ENCODE measurements around the gene ABI3.
A peak's percentile ranks its signal among the peaks of the same experiment; 100 is the strongest.
"Not testable (repeated sequence)": the region's sequence is repeated elsewhere in the genome, so short reads cannot be mapped to it uniquely, and the experiment has no call there.

The ABI3 gene

GRCh38 chr17:49210158-49211029 is at the start of gene ABI3, which contains the start of gene GNGT2:
ABI3 (plus strand) TSS chr17:49210707; CDS start chr17:49210725, 18 bp downstream.
GNGT2 (minus strand) TSS chr17:49210574; CDS start chr17:49207422, 3,152 bp downstream.
- DNase-seq (ENCODE audit: low spot score) = peak; percentile 69
- Mint-ChIP-seq H3K27ac (peak within 1 kb of the TSS; percentile 87), H3K4me3 (peak within 1 kb of the TSS; percentile 95), H3K36me3 (ENCODE audit: low read depth) (peaks cover 26% of the 10 kb centered on the region), H3K27me3 (ENCODE audit: low read depth) (no peaks in the 10 kb centered on the region), H3K9me3 (no peaks in the 10 kb centered on the region), H3K4me1 (ENCODE audit: low read depth) (peaks cover 55% of the 10 kb centered on the region)

- Mint-ChIP-seq H3K36me3 (ENCODE audit: low read depth) (no peaks in the 10 kb centered on the region), H3K4me3 (no peak overlapping the region), H3K27me3 (ENCODE audit: low read depth) (peaks cover 29% of the 10 kb centered on the region), H3K27ac (no peak overlapping the region), H3K9me3 (no peaks in the 10 kb centered on the region), H3K4me1 (ENCODE audit: low read depth) (no peaks in the 10 kb centered on the region)
- DNase-seq (ENCODE audit: low spot score) = no peak
Measured at GRCh38 chr17:49162866-49163265, 47.6 kb upstream of the ABI3 start.

- Mint-ChIP-seq H3K27me3 (ENCODE audit: low read depth) (peaks cover 28% of the 10 kb centered on the region), H3K9me3 (no peaks in the 10 kb centered on the region), H3K27ac (no peak overlapping the region), H3K4me3 (no peak overlapping the region), H3K4me1 (ENCODE audit: low read depth) (no peaks in the 10 kb centered on the region), H3K36me3 (ENCODE audit: low read depth) (no peaks in the 10 kb centered on the region)
- DNase-seq (ENCODE audit: low spot score) = no peak
Measured at GRCh38 chr17:49165143-49165542, 45.4 kb upstream of the ABI3 start.

DNA sequence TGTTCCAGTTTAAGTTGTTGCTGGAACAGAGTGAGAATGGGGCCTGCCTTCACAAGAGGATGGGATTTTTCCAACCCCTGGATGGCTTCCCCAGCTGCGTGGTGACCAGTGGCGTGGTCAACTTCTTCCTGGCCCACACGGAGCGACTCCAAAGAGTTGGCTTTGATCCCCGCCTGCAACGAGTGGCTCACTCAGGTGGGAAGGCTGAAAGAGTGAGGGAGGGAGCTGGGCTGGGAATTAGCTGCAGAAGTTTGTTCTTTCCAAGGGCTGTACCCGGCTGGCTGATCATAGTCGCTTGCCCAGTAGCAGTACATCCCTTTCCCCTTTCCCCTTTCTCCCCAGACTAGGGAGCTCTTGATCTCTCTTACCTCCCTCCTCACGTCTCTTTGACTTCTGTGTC is 41.8 kb upstream of the ABI3 start:
- Mint-ChIP-seq H3K27me3 (ENCODE audit: low read depth) (peaks cover 36% of the 10 kb centered on the region), H3K4me3 (no peak overlapping the region)
- DNase-seq (ENCODE audit: low spot score) = no peak

GRCh38 chr17:49170216-49170615 is 40.3 kb upstream of the ABI3 start:
- Mint-ChIP-seq H3K36me3 (ENCODE audit: low read depth) (no peaks in the 10 kb centered on the region), H3K27ac (no peak overlapping the region), H3K4me1 (ENCODE audit: low read depth) (no peaks in the 10 kb centered on the region), H3K4me3 (no peak overlapping the region), H3K27me3 (ENCODE audit: low read depth) (peaks cover 36% of the 10 kb centered on the region), H3K9me3 (peaks cover 13% of the 10 kb centered on the region)
- DNase-seq (ENCODE audit: low spot score) = no peak

More for the DNA sequence above, 41.8 kb upstream of the ABI3 start:
- Mint-ChIP-seq H3K4me1 (ENCODE audit: low read depth) (no peaks in the 10 kb centered on the region), H3K36me3 (ENCODE audit: low read depth) (no peaks in the 10 kb centered on the region), H3K9me3 (peaks cover 1% of the 10 kb centered on the region), H3K27ac (no peak overlapping the region)

DNA sequence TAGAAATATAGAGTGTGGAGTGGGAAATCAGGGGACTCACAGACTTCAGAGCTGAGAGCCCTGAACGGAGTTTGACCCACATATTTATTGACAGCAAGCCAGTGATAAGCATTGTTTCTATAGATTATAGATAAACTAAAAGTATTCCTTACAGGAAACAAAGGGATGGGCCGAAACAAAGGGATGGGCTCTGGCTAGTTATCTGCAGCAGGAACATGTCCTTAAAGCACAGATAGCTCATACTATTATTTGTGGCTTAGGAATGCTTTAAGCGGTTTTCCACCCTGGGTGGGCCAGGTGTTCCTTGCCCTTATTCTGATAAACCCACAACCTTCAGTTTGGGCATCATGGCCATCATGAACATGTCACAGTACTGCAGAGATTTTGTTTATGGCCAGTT is 39.8 kb upstream of the ABI3 start:
- not testable (repeated sequence) for H3K27ac Mint-ChIP-seq; H3K4me1 Mint-ChIP-seq (ENCODE audit: low read depth); DNase-seq (ENCODE audit: low spot score); H3K4me3 Mint-ChIP-seq; H3K36me3 Mint-ChIP-seq (ENCODE audit: low read depth)
- H3K9me3 Mint-ChIP-seq = peaks cover 18% of the 10 kb centered on the region
- peaks cover 34% of the 10 kb centered on the region for H3K27me3 Mint-ChIP-seq (ENCODE audit: low read depth)

- peaks cover 33% of the 10 kb centered on the region for H3K9me3 Mint-ChIP-seq
- DNase-seq (ENCODE audit: low spot score); H3K4me1 Mint-ChIP-seq (ENCODE audit: low read depth); H3K4me3 Mint-ChIP-seq; H3K36me3 Mint-ChIP-seq (ENCODE audit: low read depth); H3K27ac Mint-ChIP-seq: not testable (repeated sequence)
- peaks cover 17% of the 10 kb centered on the region for H3K27me3 Mint-ChIP-seq (ENCODE audit: low read depth)
Measured at GRCh38 chr17:49175978-49176377, 34.5 kb upstream of the ABI3 start.

DNA sequence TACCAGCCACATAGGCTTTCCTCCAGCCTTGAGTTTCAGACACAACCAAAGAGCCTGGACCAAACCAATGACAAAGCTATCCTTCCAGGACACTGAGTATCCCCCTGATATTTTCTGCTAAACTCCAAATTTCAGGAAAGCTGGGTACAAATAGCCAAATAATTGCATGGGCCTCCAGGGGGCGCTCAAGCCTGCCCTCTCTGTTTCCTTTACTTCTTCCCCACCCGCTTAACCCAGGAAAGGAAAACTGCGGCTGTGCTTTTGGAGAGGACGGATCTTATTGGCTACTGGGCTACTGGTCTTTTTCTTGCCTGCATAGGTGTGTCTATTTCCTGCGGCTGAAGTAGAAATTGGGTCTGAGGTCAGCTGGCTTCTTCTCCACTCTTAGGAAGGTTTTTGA is 30.2 kb upstream of the ABI3 start:
- peaks cover 36% of the 10 kb centered on the region for H3K9me3 Mint-ChIP-seq
- peaks cover 3% of the 10 kb centered on the region for H3K36me3 Mint-ChIP-seq (ENCODE audit: low read depth)
- H3K4me3 Mint-ChIP-seq = no peak overlapping the region
- H3K4me1 Mint-ChIP-seq (ENCODE audit: low read depth) = peaks cover 3% of the 10 kb centered on the region
- H3K27ac Mint-ChIP-seq = no peak overlapping the region
- DNase-seq (ENCODE audit: low spot score) = peak; percentile 40
- peaks cover 3% of the 10 kb centered on the region for H3K27me3 Mint-ChIP-seq (ENCODE audit: low read depth)

DNA sequence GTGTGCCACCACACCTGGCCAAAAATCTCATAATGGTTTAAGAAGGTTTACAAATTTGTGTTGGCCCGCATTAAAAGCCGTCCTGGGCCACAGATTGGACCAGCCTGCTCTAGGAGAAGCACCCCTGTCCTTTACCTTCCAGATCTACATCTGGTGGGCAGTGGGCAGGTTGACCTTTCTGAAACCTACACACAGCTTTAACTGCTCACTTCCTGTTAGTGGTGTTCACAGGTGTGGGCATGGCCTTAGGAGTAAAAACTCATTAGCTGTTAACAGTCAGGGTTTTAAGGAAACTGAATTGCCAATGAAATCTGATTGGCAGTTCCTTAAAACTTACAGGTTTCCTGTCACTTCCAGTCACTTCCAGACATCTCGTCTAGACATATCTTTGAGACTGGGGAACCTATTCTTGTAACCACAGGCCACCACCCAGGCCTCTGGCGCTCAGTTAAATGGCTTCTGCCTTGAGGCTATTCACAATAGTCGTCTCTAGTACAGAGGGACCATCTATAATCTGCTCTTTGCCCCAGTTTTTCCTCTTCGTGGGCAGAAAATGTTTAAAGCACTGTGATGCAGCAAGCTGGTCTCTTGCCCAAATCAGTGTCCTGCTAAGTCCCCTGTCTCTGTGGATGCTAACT is 29.4 kb upstream of the ABI3 start:
- no peak overlapping the region for H3K27ac Mint-ChIP-seq
- H3K9me3 Mint-ChIP-seq = peaks cover 37% of the 10 kb centered on the region
- peaks cover 3% of the 10 kb centered on the region for H3K4me1 Mint-ChIP-seq (ENCODE audit: low read depth)
- no peak for DNase-seq (ENCODE audit: low spot score)
- H3K4me3 Mint-ChIP-seq = no peak overlapping the region
- H3K36me3 Mint-ChIP-seq (ENCODE audit: low read depth) = peaks cover 7% of the 10 kb centered on the region
- H3K27me3 Mint-ChIP-seq (ENCODE audit: low read depth) = peaks cover 3% of the 10 kb centered on the region

DNA sequence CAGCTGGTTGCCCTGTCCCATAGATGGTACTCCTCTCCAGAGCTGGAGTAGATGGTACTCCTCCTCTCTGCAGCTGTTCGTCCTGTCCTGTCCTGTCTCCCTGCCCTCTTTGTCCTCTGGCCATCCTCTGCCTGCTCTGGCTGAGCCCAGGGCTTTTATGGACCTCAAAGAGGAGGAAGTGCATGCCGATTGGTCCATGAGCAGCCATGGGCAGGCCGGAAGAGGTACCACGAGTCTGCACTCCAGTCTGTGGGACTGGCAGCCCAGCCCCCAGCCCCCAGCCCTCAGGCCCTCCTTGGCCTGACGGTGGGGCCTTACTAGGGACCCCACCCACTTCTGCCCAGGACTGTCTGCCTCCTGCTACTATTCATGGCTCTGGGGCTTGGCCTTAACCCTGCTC is 27.2 kb upstream of the ABI3 start:
- Mint-ChIP-seq H3K27ac (no peak overlapping the region), H3K4me3 (no peak overlapping the region)

GRCh38 chr17:49183801-49184200 is 26.7 kb upstream of the ABI3 start:
- Mint-ChIP-seq H3K4me1 (ENCODE audit: low read depth) (peaks cover 3% of the 10 kb centered on the region), H3K27ac (no peak overlapping the region), H3K36me3 (ENCODE audit: low read depth) (peaks cover 9% of the 10 kb centered on the region), H3K27me3 (ENCODE audit: low read depth) (peaks cover 2% of the 10 kb centered on the region), H3K4me3 (no peak overlapping the region), H3K9me3 (peaks cover 27% of the 10 kb centered on the region)
- DNase-seq (ENCODE audit: low spot score) = no peak

More for the DNA sequence above, 27.2 kb upstream of the ABI3 start:
- Mint-ChIP-seq H3K9me3 (peaks cover 27% of the 10 kb centered on the region), H3K36me3 (ENCODE audit: low read depth) (peaks cover 9% of the 10 kb centered on the region), H3K4me1 (ENCODE audit: low read depth) (peaks cover 3% of the 10 kb centered on the region), H3K27me3 (ENCODE audit: low read depth) (peaks cover 3% of the 10 kb centered on the region)
- no peak for DNase-seq (ENCODE audit: low spot score)

GRCh38 chr17:49184522-49184921 is 26.0 kb upstream of the ABI3 start:
- not testable (repeated sequence) for H3K27me3 Mint-ChIP-seq (ENCODE audit: low read depth); H3K4me3 Mint-ChIP-seq; H3K27ac Mint-ChIP-seq; H3K36me3 Mint-ChIP-seq (ENCODE audit: low read depth); H3K4me1 Mint-ChIP-seq (ENCODE audit: low read depth); DNase-seq (ENCODE audit: low spot score)
- H3K9me3 Mint-ChIP-seq = peaks cover 27% of the 10 kb centered on the region

- not testable (repeated sequence) for H3K4me1 Mint-ChIP-seq (ENCODE audit: low read depth); DNase-seq (ENCODE audit: low spot score); H3K36me3 Mint-ChIP-seq (ENCODE audit: low read depth); H3K27me3 Mint-ChIP-seq (ENCODE audit: low read depth); H3K4me3 Mint-ChIP-seq; H3K27ac Mint-ChIP-seq
- H3K9me3 Mint-ChIP-seq = peaks cover 27% of the 10 kb centered on the region
Measured at GRCh38 chr17:49185381-49185780, 25.1 kb upstream of the ABI3 start.

- peaks cover under 1% of the 10 kb centered on the region for H3K27me3 Mint-ChIP-seq (ENCODE audit: low read depth)
- H3K4me3 Mint-ChIP-seq = no peak overlapping the region
Measured at GRCh38 chr17:49187301-49187700, 23.2 kb upstream of the ABI3 start.

More at GRCh38 chr17:49187301-49187700, 23.2 kb upstream of the ABI3 start:
- Mint-ChIP-seq H3K9me3 (peaks cover 27% of the 10 kb centered on the region), H3K4me1 (ENCODE audit: low read depth) (peaks cover 17% of the 10 kb centered on the region), H3K36me3 (ENCODE audit: low read depth) (peaks cover 9% of the 10 kb centered on the region), H3K27ac (no peak overlapping the region)
- DNase-seq (ENCODE audit: low spot score) = no peak

Measured in T-helper 2 cell treated with Interferon-gamma antibody and Interleukin-4, amounts not matched to agents 5 μg/mL and 100 μg/mL, for 36 hours (primary cell).